GM12873 (cell line): Measurements from ENCODE around the gene DEDD.

Experiments used
- CTCF ChIP-seq: IDR thresholded peaks from 2 replicates; pipeline ENCODE4 v1.5.1; 2012; ENCODE audit warnings: low read depth, mild to moderate bottlenecking, moderate library complexity, low read length, control low read depth; ENCODE audit not compliant: insufficient read depth; ENCODE audit errors: missing control alignments

Gene DEDD

GRCh38 chr1:161082996-161083747 lies 49.3 kb downstream of the DEDD start:
- TF ChIP-seq CTCF = no peak

- no peak for TF ChIP-seq CTCF
Measured at GRCh38 chr1:161082483-161082882, 50.0 kb downstream of the DEDD start.

- no peak for TF ChIP-seq CTCF
Measured at GRCh38 chr1:161081519-161081918, 50.9 kb downstream of the DEDD start.

GRCh38 chr1:161080441-161081405 lies 51.7 kb downstream of the DEDD start:
- TF ChIP-seq CTCF = no peak

GRCh38 chr1:161079436-161080110 lies 52.9 kb downstream of the DEDD start:
- TF ChIP-seq CTCF = peak; percentile 14

GRCh38 chr1:161077426-161077825 lies 55.0 kb downstream of the DEDD start:
- TF ChIP-seq CTCF = no peak

- TF ChIP-seq CTCF = no peak
Measured at GRCh38 chr1:161076410-161076809, 56.1 kb downstream of the DEDD start.
